Measurements from ENCODE around the gene MAFF. TPM values are rescaled to one million over a fixed set of nuclear protein-coding genes. Genes with fewer than 3 reads are reported as not detected.
A peak's percentile ranks its signal among the peaks of the same experiment; 100 is the strongest.
"Not testable (repeated sequence)": the region's sequence is repeated elsewhere in the genome, so short reads cannot be mapped to it uniquely, and the experiment has no call there.

Gene MAFF
- total RNA-seq, 1 experiment from 2014 or later, result 26.0 TPM

- ChIA-PET CTCF (interaction anchor here (0.6 to 1.2 kb wide), 2 partner anchors 63 to 78 kb away, joined by 3 to 4 read pairs; no protein-coding TSS in a partner anchor), RAD21 (ENCODE audit: low non-redundant PET in 1 of 2, low total read pairs in 2 of 2, uncharacterized antibody in 2 of 2, unreplicated experiment in 2 of 2) (no interaction called here), POLR2A (interaction anchor here (1.0 kb wide), 1 partner anchor 35 kb away, joined by 3 read pairs; no protein-coding TSS in a partner anchor)
- Histone ChIP-seq H3K4me3 (replicated peaks in 1 of 2; ENCODE audit: low read depth in 1 of 2, low read length in 2 of 2) (peak overlapping the region; percentile 8 to 45; a peak in 3 of 4 replicates), H3K4me2 (ENCODE audit: low read length) (peak overlapping the region; percentile 96), H3K9ac (ENCODE audit: low read length) (peak overlapping the region; percentile 55), H4K20me1 (ENCODE audit: insufficient read depth) (no peaks in the 10 kb centered on the region), H2AFZ (ENCODE audit: low read depth, low read length, poor library complexity, severe bottlenecking) (no peak overlapping the region), H3K36me3 (ENCODE audit: control insufficient read depth in 1 of 2, insufficient read depth in 2 of 2, low read length in 2 of 2) (no peaks in the 10 kb centered on the region), H3K9me2 (ENCODE audit: insufficient read depth) (no peaks in the 10 kb centered on the region), H3K27ac (ENCODE audit: low read depth, low read length) (peak overlapping the region; percentile 97), H3K9me3 (ENCODE audit: control insufficient read depth in 1 of 2, insufficient read depth in 1 of 2, low read depth in 1 of 2, low read length in 2 of 2) (no peaks in the 10 kb centered on the region), H3K4me1 (ENCODE audit: control insufficient read depth in 1 of 2, insufficient read depth in 2 of 2, low read length in 2 of 2) (peaks cover 52 to 61% of the 10 kb centered on the region in 2 experiments), H3K27me3 (ENCODE audit: insufficient read depth, low read length) (no peaks in the 10 kb centered on the region), H3K79me2 (ENCODE audit: insufficient read depth, low read length) (peaks cover 6% of the 10 kb centered on the region)
- ATAC-seq (peak; percentile 74), DNase-seq (ENCODE audit: low read depth, low spot score) (peak; percentile 82)
- peak; percentile 57 for TF ChIP-seq ZBTB33 (IDR thresholded peaks at IDR 0.05; ENCODE audit: extremely low read depth, insufficient replicate concordance, low read length)
- peak; percentile 84 for TF ChIP-seq SP1 (IDR thresholded peaks at IDR 0.05; ENCODE audit: low read depth)
- no peak for TF ChIP-seq SRF (IDR thresholded peaks at IDR 0.05; ENCODE audit: low read depth)
- TF ChIP-seq SIN3A (IDR thresholded peaks at IDR 0.05; ENCODE audit: low read depth), result peak; percentile 70; the same call in 1 of the 2 replicates
- TF ChIP-seq CBX3 (IDR thresholded peaks at IDR 0.05; ENCODE audit: low read depth), result peak; percentile 92; the same call in 1 of the 2 replicates
- TF ChIP-seq JUND (IDR thresholded peaks at IDR 0.05), result peak; percentile 98
- TF ChIP-seq POLR2AphosphoS5 (IDR thresholded peaks at IDR 0.05; ENCODE audit: low read depth, low read length), result peak; percentile 20; the same call in 1 of the 2 replicates
- no peak for TF ChIP-seq ZNF274 (IDR thresholded peaks at IDR 0.05; ENCODE audit: low read depth, low read length)
- TF ChIP-seq EGR1 (IDR thresholded peaks at IDR 0.05; ENCODE audit: low read depth), result no peak
- peak; percentile 93 for TF ChIP-seq FOSL1 (IDR thresholded peaks at IDR 0.05; ENCODE audit: low read depth)
- TF ChIP-seq TCF7L2 (IDR thresholded peaks at IDR 0.05; ENCODE audit: borderline replicate concordance, extremely low read depth, insufficient read depth, insufficient read length), result peak; percentile 82
- TF ChIP-seq MAX (IDR thresholded peaks at IDR 0.05), result peak; percentile 89
- intact Hi-C loops (cut with micrococcal nuclease), result no loop called here
- BruUV-seq (replicated peaks), result no TSS peak
These were observed 23.7 kb upstream of the MAFF start for GRCh38 chr22:38177926-38178604.

GRCh38 chr22:38178605-38178937 lies 23.2 kb upstream of the MAFF start:
- H3K36me3 ChIP-seq (ENCODE audit: control insufficient read depth in 1 of 2, insufficient read depth in 2 of 2, low read length in 2 of 2); intact Hi-C loops (cut with micrococcal nuclease); H3K79me2 ChIP-seq (ENCODE audit: insufficient read depth, low read length); H2AFZ ChIP-seq (ENCODE audit: low read depth, low read length, poor library complexity, severe bottlenecking); ATAC-seq; H3K9me3 ChIP-seq (ENCODE audit: control insufficient read depth in 1 of 2, insufficient read depth in 1 of 2, low read depth in 1 of 2, low read length in 2 of 2); RAD21 ChIA-PET (ENCODE audit: low non-redundant PET in 1 of 2, low total read pairs in 2 of 2, uncharacterized antibody in 2 of 2, unreplicated experiment in 2 of 2); BruUV-seq (replicated peaks); H4K20me1 ChIP-seq (ENCODE audit: insufficient read depth); DNase-seq (ENCODE audit: low read depth, low spot score); POLR2A ChIA-PET; H3K27me3 ChIP-seq (ENCODE audit: insufficient read depth, low read length); H3K9me2 ChIP-seq (ENCODE audit: insufficient read depth): not testable (repeated sequence)
- H3K9ac ChIP-seq (ENCODE audit: low read length), result peak overlapping the region; percentile 55
- peak overlapping the region in 1 of 2 experiments; percentile 45; a peak in 2 of 4 replicates for H3K4me3 ChIP-seq (replicated peaks in 1 of 2; ENCODE audit: low read depth in 1 of 2, low read length in 2 of 2)
- CTCF ChIA-PET, result interaction anchor here (0.8 kb wide), 1 partner anchor 64 kb away, joined by 4 read pairs; no protein-coding TSS in a partner anchor
- peak overlapping the region; percentile 97 for H3K27ac ChIP-seq (ENCODE audit: low read depth, low read length)
- H3K4me1 ChIP-seq (ENCODE audit: control insufficient read depth in 1 of 2, insufficient read depth in 2 of 2, low read length in 2 of 2), result peaks cover 52 to 59% of the 10 kb centered on the region in 2 experiments
- H3K4me2 ChIP-seq (ENCODE audit: low read length), result peak overlapping the region; percentile 96
